C4-2B (cell line): ENCODE results near the gene TSPY9.
"Not testable (repeated sequence)": the region's sequence is repeated elsewhere in the genome, so short reads cannot be mapped to it uniquely, and the experiment has no call there.

ENCODE experiments used
- CTCF ChIP-seq: fragments of 450-650 bp; conservative IDR thresholded peaks from 2 replicates; pipeline ENCODE4 v1.5.1; 2017; ENCODE audit warnings: mild to moderate bottlenecking
- ZFX ChIP-seq: fragments of 450-650 bp; IDR thresholded peaks from 2 replicates; pipeline ENCODE4 v1.6.1; 2017

GRCh38 chrY:9466655-9467054 is 20.4 kb upstream of the TSPY9 start, which contains the start of gene TSPY1:
- TF ChIP-seq CTCF, ZFX: not testable (repeated sequence)
